Activated CD4-positive, alpha-beta memory T cell treated with anti-CD3 and anti-CD28 coated beads, Interleukin-2, amount 10 ng/mL, durations not matched to agents 7 days and 5 days (primary cell): ENCODE data around the gene MAK. TPM values are rescaled to one million over a fixed set of nuclear protein-coding genes. Genes with fewer than 3 reads are reported as not detected.
A peak's percentile ranks its signal among the peaks of the same experiment; 100 is the strongest.
"Not testable (repeated sequence)": the region's sequence is repeated elsewhere in the genome, so short reads cannot be mapped to it uniquely, and the experiment has no call there.

ENCODE experiments used
- CTCF ChIA-PET: fragments of 350-600 bp; sonication (Branson Sonifier 250); formaldehyde crosslinking; loops from one replicate; lab custom pipeline; 2021; ENCODE audit warnings: antibody characterized with exemption, inconsistent platforms; lab: Charles Lee
- POLR2A ChIA-PET: fragments of 350-600 bp; sonication (Branson Sonifier 250); formaldehyde crosslinking; loops from one replicate; lab custom pipeline; 2021; ENCODE audit warnings: antibody characterized with exemption; lab: Charles Lee
- DNase-seq: peaks from one replicate; pipeline ENCODE4 v3.0.0-alpha.2; 2020
- H3K27ac Mint-ChIP-seq: one replicate; pipeline ENCODE4 v1.8.0; 2021; ENCODE audit warnings: mild to moderate bottlenecking, mixed read lengths
- H3K27me3 Mint-ChIP-seq: one replicate; pipeline ENCODE4 v1.8.0; 2021; ENCODE audit warnings: mixed read lengths
- H3K36me3 Mint-ChIP-seq: one replicate; pipeline ENCODE4 v1.8.0; 2021; ENCODE audit warnings: low read depth, mixed read lengths
- H3K4me1 Mint-ChIP-seq: one replicate; pipeline ENCODE4 v1.8.0; 2021; ENCODE audit warnings: mixed read lengths
- H3K4me3 Mint-ChIP-seq: one replicate; pipeline ENCODE4 v1.8.0; 2021; ENCODE audit warnings: mild to moderate bottlenecking, mixed read lengths
- H3K9me3 Mint-ChIP-seq: one replicate; pipeline ENCODE4 v1.8.0; 2021; ENCODE audit warnings: mixed read lengths
- total RNA-seq, 2 experiments: library from RNA; stranded (reverse); gene quantifications; one replicate each; pipeline ENCODE4 v1.2.3, GENCODE V29; 2021

Gene MAK
- total RNA-seq, 2 experiments from 2014 or later, result 0.15 to 0.35 TPM

GRCh38 chr6:10838794-10839333, 525 bp upstream of the MAK start:
- CTCF ChIA-PET, result interaction anchor here (0.6 to 1.0 kb wide), 3 partner anchors 10 to 310 kb away, joined by 3 read pairs; no protein-coding TSS in a partner anchor
- peaks cover 2% of the 10 kb centered on the region for H3K36me3 Mint-ChIP-seq
- H3K27ac Mint-ChIP-seq, result peak overlapping the region; percentile 83
- DNase-seq, result peak; percentile 38
- peaks cover 25% of the 10 kb centered on the region for H3K4me1 Mint-ChIP-seq
- peak overlapping the region; percentile 70 for H3K4me3 Mint-ChIP-seq
- H3K27me3 Mint-ChIP-seq, result peaks cover 27% of the 10 kb centered on the region
- POLR2A ChIA-PET, result interaction anchor here (0.6 to 2.7 kb wide), 7 partner anchors 92 to 543 kb away, joined by 3 to 9 read pairs (median 3); partner anchors contain the start of genes C6orf52, PAK1IP1, TMEM14B and TMEM14C
- peaks cover 6% of the 10 kb centered on the region for H3K9me3 Mint-ChIP-seq

GRCh38 chr6:10837622-10837994, 731 bp downstream of the MAK start:
- H3K4me3 Mint-ChIP-seq, result peak overlapping the region; percentile 70
- no peak overlapping the region for H3K27ac Mint-ChIP-seq

GRCh38 chr6:10837009-10837621, 1.2 kb downstream of the MAK start:
- peaks cover 6% of the 10 kb centered on the region for H3K9me3 Mint-ChIP-seq
- CTCF ChIA-PET, result interaction anchor here (0.6 kb wide), 1 partner anchor 35 kb away, joined by 3 read pairs; no protein-coding TSS in a partner anchor
- H3K4me1 Mint-ChIP-seq, result peaks cover 25% of the 10 kb centered on the region
- peaks cover 27% of the 10 kb centered on the region for H3K27me3 Mint-ChIP-seq
- DNase-seq, result no peak
- POLR2A ChIA-PET, result interaction anchor here (2.2 to 2.7 kb wide), 2 partner anchors 90 to 117 kb away, joined by 7 to 9 read pairs; partner anchors contain the start of gene TMEM14B
- peaks cover 2% of the 10 kb centered on the region for H3K36me3 Mint-ChIP-seq
- peak overlapping the region; percentile 70 for H3K4me3 Mint-ChIP-seq
- no peak overlapping the region for H3K27ac Mint-ChIP-seq

More at GRCh38 chr6:10837622-10837994, 731 bp downstream of the MAK start:
- ChIA-PET CTCF (interaction anchor here (0.6 kb wide), 1 partner anchor 35 kb away, joined by 3 read pairs; no protein-coding TSS in a partner anchor), POLR2A (interaction anchor here (2.2 to 2.7 kb wide), 2 partner anchors 91 to 118 kb away, joined by 7 to 9 read pairs; partner anchors contain the start of gene TMEM14B)
- peak; percentile 25 for DNase-seq
- H3K36me3 Mint-ChIP-seq, result peaks cover 2% of the 10 kb centered on the region
- H3K9me3 Mint-ChIP-seq, result peaks cover 6% of the 10 kb centered on the region
- peaks cover 27% of the 10 kb centered on the region for H3K27me3 Mint-ChIP-seq
- H3K4me1 Mint-ChIP-seq, result peaks cover 25% of the 10 kb centered on the region

DNA sequence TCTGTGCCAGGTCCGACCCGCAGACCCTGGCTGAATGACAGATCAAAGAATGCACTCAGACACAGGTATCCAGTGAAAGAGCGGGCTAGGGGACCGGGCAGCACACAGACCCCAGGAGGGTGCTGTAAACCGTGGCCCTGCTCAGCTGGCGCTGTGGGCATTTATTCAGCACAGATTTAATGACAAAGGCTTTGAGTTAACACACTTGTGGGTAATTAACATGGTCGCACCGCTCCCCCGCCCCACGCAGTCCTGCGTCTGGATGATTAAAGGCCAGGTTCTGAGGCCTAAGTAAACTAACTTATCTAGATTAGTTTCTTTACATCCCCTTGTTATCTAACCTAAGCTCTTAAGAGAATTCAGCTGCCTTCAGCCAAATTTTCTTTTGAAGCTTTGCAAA, 3.5 kb downstream of the MAK start:
- POLR2A ChIA-PET, result no interaction called here
- DNase-seq, result no peak
- peaks cover 6% of the 10 kb centered on the region for H3K9me3 Mint-ChIP-seq

GRCh38 chr6:10831609-10832008, 6.7 kb downstream of the MAK start:
- Mint-ChIP-seq H3K27ac (no peak overlapping the region), H3K27me3 (peaks cover 10% of the 10 kb centered on the region), H3K4me3 (no peak overlapping the region), H3K9me3 (peaks cover 6% of the 10 kb centered on the region), H3K4me1 (no peaks in the 10 kb centered on the region), H3K36me3 (no peaks in the 10 kb centered on the region)
- no peak for DNase-seq
- ChIA-PET CTCF (interaction anchor here (1.1 kb wide), 1 partner anchor 13 kb away, joined by 3 read pairs; no protein-coding TSS in a partner anchor), POLR2A (no interaction called here)

More for the DNA sequence above, 3.5 kb downstream of the MAK start:
- Mint-ChIP-seq H3K4me3 (no peak overlapping the region), H3K27ac (no peak overlapping the region), H3K4me1 (peaks cover 23% of the 10 kb centered on the region), H3K36me3 (peaks cover 2% of the 10 kb centered on the region), H3K27me3 (peaks cover 22% of the 10 kb centered on the region)
- CTCF ChIA-PET, result no interaction called here

GRCh38 chr6:10824819-10825218, 13.5 kb downstream of the MAK start:
- Mint-ChIP-seq H3K9me3 (no peaks in the 10 kb centered on the region), H3K27me3 (no peaks in the 10 kb centered on the region), H3K4me1 (no peaks in the 10 kb centered on the region), H3K27ac (no peak overlapping the region), H3K4me3 (no peak overlapping the region), H3K36me3 (no peaks in the 10 kb centered on the region)
- ChIA-PET CTCF (no interaction called here), POLR2A (no interaction called here)
- DNase-seq, result no peak

DNA sequence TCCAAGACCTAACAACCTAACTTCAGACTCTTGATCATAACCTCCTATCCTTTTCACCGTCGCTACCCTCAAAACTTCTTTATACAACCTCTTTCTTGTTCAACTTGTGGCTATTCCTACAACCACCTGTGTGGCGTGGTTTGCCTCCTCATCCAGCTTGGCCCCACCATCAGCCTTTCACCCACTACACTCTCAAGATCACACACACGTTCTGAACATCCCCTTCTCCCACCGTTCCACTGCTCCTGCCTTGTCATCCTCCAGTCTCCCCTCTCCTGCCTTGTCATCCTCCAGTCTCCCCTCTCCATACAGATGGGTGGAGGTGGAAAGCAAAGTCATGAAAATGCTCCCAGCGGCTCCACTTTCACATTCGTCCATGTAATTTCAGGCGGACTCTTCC, 14.0 kb downstream of the MAK start:
- Mint-ChIP-seq H3K27ac (no peak overlapping the region), H3K4me1 (no peaks in the 10 kb centered on the region), H3K4me3 (no peak overlapping the region), H3K36me3 (no peaks in the 10 kb centered on the region), H3K9me3 (no peaks in the 10 kb centered on the region), H3K27me3 (no peaks in the 10 kb centered on the region)
- ChIA-PET CTCF (no interaction called here), POLR2A (no interaction called here)
- no peak for DNase-seq

GRCh38 chr6:10814176-10814575, 24.2 kb downstream of the MAK start:
- H3K27ac Mint-ChIP-seq, DNase-seq, H3K4me3 Mint-ChIP-seq, H3K9me3 Mint-ChIP-seq, H3K27me3 Mint-ChIP-seq, H3K4me1 Mint-ChIP-seq, POLR2A ChIA-PET, H3K36me3 Mint-ChIP-seq: not testable (repeated sequence)
- CTCF ChIA-PET, result interaction anchor here (0.7 to 0.9 kb wide), 2 partner anchors 9 to 802 kb away, joined by 3 to 5 read pairs; no protein-coding TSS in a partner anchor

DNA sequence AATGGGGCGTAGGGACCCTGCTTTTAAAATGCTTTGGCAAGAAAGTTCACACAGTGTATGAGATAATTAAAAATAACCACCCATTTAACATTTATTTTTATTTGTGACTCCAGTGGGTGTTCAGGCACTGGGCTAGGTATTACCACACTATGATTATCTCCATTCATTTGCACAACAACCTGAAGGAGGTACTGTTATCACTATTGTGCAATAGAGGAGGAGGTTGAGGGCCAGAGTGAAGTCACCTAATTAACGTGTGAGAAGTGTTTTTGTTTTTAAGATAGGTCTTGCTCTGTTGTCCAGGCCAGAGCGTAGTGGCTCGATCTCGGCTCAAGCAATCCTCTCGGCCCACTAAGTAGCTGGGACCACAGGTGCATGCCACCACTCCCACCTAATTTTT, 29.2 kb downstream of the MAK start:
- H3K36me3 Mint-ChIP-seq, result no peaks in the 10 kb centered on the region
- no peak overlapping the region for H3K4me3 Mint-ChIP-seq
- H3K9me3 Mint-ChIP-seq, result no peaks in the 10 kb centered on the region
- H3K27me3 Mint-ChIP-seq, result no peaks in the 10 kb centered on the region
- no peak for DNase-seq
- peaks cover 3% of the 10 kb centered on the region for H3K4me1 Mint-ChIP-seq
- CTCF ChIA-PET, result interaction anchor here (1.0 to 1.5 kb wide), 2 partner anchors 12 to 50 kb away, joined by 3 to 4 read pairs; no protein-coding TSS in a partner anchor
- no peak overlapping the region for H3K27ac Mint-ChIP-seq
- POLR2A ChIA-PET, result no interaction called here

- H3K4me1 Mint-ChIP-seq, result peaks cover 3% of the 10 kb centered on the region
- H3K27me3 Mint-ChIP-seq, result no peaks in the 10 kb centered on the region
- no peak overlapping the region for H3K27ac Mint-ChIP-seq
- CTCF ChIA-PET, result interaction anchor here (1.0 kb wide), 1 partner anchor 12 kb away, joined by 3 read pairs; no protein-coding TSS in a partner anchor
- H3K36me3 Mint-ChIP-seq, result no peaks in the 10 kb centered on the region
- POLR2A ChIA-PET, result no interaction called here
- H3K9me3 Mint-ChIP-seq, result no peaks in the 10 kb centered on the region
- no peak overlapping the region for H3K4me3 Mint-ChIP-seq
- no peak for DNase-seq
Measured at GRCh38 chr6:10808376-10808775, 30.0 kb downstream of the MAK start.

DNA sequence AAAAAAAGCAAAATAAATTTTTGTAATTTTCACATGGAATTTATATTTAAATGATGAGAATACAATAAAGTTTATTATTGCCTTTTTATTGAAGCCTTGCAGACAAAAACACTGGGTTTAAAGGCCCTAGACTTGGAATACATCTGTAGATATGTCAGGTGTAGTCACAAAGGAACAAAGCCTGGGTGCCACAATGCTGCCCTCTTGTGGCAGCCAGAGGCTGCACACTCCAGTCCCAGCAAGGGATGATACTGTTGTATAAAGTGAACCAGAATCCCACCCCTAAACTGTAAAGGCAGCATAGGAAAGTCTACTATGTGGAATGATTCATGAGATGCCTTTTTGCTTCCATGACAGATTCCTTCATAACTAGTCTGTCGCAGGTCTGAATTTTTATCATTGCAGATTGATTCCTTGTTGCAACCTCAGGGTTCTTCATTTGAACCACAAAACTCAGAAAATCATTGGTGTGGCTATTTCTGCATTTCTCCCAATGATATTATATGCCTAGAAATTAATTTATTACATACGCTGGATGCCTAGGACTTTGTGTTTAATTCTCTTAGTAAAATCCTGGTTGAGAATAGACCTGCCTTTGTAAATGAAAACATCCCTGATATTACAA, 37.0 kb downstream of the MAK start:
- CTCF ChIA-PET, result interaction anchor here (0.8 to 4.1 kb wide), 10 partner anchors 20 to 330 kb away, joined by 3 to 46 read pairs (median 3); no protein-coding TSS in a partner anchor

DNA sequence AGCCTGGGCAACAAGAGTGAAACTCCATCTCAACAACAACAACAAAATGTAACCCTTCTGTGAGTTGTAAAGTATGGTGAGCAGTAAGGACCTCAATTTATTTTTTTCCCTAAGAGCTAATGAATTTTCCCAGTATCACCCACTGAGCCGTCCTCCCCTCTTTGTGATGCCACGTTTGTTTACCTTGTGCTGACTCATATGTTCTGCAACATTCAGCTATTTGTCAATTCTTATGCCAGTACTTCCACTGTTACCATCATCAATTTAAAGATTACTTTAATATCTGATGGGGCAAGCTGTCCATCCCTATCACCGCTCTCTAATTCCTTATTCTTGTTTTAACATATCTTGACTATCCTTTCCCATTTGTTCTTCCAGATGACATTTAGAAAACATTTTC, 37.5 kb downstream of the MAK start:
- DNase-seq, result no peak
- no peak overlapping the region for H3K4me3 Mint-ChIP-seq
- CTCF ChIA-PET, result interaction anchor here (0.7 to 4.1 kb wide), 6 partner anchors 44 to 322 kb away, joined by 3 to 46 read pairs (median 4); no protein-coding TSS in a partner anchor
- peaks cover 1% of the 10 kb centered on the region for H3K4me1 Mint-ChIP-seq
- POLR2A ChIA-PET, result no interaction called here
- H3K27ac Mint-ChIP-seq, result no peak overlapping the region
- H3K27me3 Mint-ChIP-seq, result no peaks in the 10 kb centered on the region
- no peaks in the 10 kb centered on the region for H3K36me3 Mint-ChIP-seq
- H3K9me3 Mint-ChIP-seq, result no peaks in the 10 kb centered on the region

More for the DNA sequence above, 37.0 kb downstream of the MAK start:
- peak; percentile 72 for DNase-seq
- no peak overlapping the region for H3K4me3 Mint-ChIP-seq
- POLR2A ChIA-PET, result no interaction called here
- H3K9me3 Mint-ChIP-seq, result no peaks in the 10 kb centered on the region
- no peak overlapping the region for H3K27ac Mint-ChIP-seq
- peaks cover 3% of the 10 kb centered on the region for H3K4me1 Mint-ChIP-seq
- no peaks in the 10 kb centered on the region for H3K36me3 Mint-ChIP-seq
- H3K27me3 Mint-ChIP-seq, result no peaks in the 10 kb centered on the region

GRCh38 chr6:10794239-10794638, 44.1 kb downstream of the MAK start:
- CTCF ChIA-PET, result interaction anchor here (0.6 to 1.3 kb wide), 3 partner anchors 8 to 316 kb away, joined by 3 read pairs; no protein-coding TSS in a partner anchor
- no peaks in the 10 kb centered on the region for H3K9me3 Mint-ChIP-seq

More at GRCh38 chr6:10794239-10794638, 44.1 kb downstream of the MAK start:
- POLR2A ChIA-PET, result no interaction called here
- Mint-ChIP-seq H3K4me3 (no peak overlapping the region), H3K27ac (no peak overlapping the region), H3K27me3 (no peaks in the 10 kb centered on the region), H3K36me3 (peaks cover 2% of the 10 kb centered on the region), H3K4me1 (no peaks in the 10 kb centered on the region)
- DNase-seq, result no peak
